H1 (cell line): Measurements from ENCODE around the gene SLC3A2. TPM values are rescaled to one million over a fixed set of nuclear protein-coding genes. Genes with fewer than 3 reads are reported as not detected.

ENCODE experiments used
- ATF3 ChIP-seq: IDR thresholded peaks from 2 replicates; pipeline ENCODE4 v1.6.1; 2011; ENCODE audit warnings: low read depth, mild to moderate bottlenecking, low read length; ENCODE audit not compliant: insufficient read depth
- BACH1 ChIP-seq: IDR thresholded peaks from 2 replicates; pipeline ENCODE4 v1.6.1; 2012; ENCODE audit warnings: low read length, improper control_type of control experiment
- BCL11A ChIP-seq, 2 experiments: IDR thresholded peaks; one replicate each; pipeline ENCODE4 v1.6.1; 2011; ENCODE audit warnings: low read depth in 2 of 2, low read length in 2 of 2, mild to moderate bottlenecking in 2 of 2
- CHD2 ChIP-seq: IDR thresholded peaks from 2 replicates; pipeline ENCODE4 v1.6.1; 2012; ENCODE audit warnings: low read length, improper control_type of control experiment
- CREB1 ChIP-seq: IDR thresholded peaks from 2 replicates; pipeline ENCODE4 v1.6.1; 2012; ENCODE audit warnings: inconsistent platforms
- CTBP2 ChIP-seq: IDR thresholded peaks from 2 replicates; pipeline ENCODE4 v1.7.0; 2011; ENCODE audit warnings: borderline replicate concordance, mild to moderate bottlenecking, moderate library complexity, mixed read lengths, low read length; ENCODE audit not compliant: insufficient read depth, insufficient read length
- CTCF ChIP-seq, 3 experiments: IDR thresholded peaks; 1 replicate in 2 of 3; 2 replicates in 1 of 3; pipeline versions ENCODE4 v1.5.1 to v1.6.1; 2011; ENCODE audit warnings: low read length in 3 of 3, mild to moderate bottlenecking in 3 of 3, inconsistent platforms in 2 of 3, low read depth in 1 of 3, moderate library complexity in 1 of 3; ENCODE audit not compliant: insufficient read depth in 1 of 3; ENCODE audit errors: control extremely low read depth in 1 of 3
- HDAC2 ChIP-seq, 2 experiments: fragments of 300-600 bp in 1 of 2; sonication (generic) in 1 of 2; IDR thresholded peaks; 2 replicates each; pipeline ENCODE4 v1.6.1; 2011 to 2012; ENCODE audit warnings: low read depth in 2 of 2, low read length in 2 of 2, mild to moderate bottlenecking in 2 of 2, moderate library complexity in 2 of 2, borderline replicate concordance in 1 of 2, inconsistent platforms in 1 of 2
- HDAC6 ChIP-seq: IDR thresholded peaks from one replicate; pipeline ENCODE4 v1.7.1; 2012; ENCODE audit warnings: low read depth, mild to moderate bottlenecking, inconsistent platforms, low read length, moderate library complexity
- KDM5A ChIP-seq: fragments of 200-600 bp; IDR thresholded peaks from 2 replicates; pipeline ENCODE4 v1.7.1; 2012; ENCODE audit warnings: mild to moderate bottlenecking, low read length, inconsistent platforms, mixed read lengths
- MAFK ChIP-seq: IDR thresholded peaks from 2 replicates; pipeline ENCODE4 v1.6.1; 2012; ENCODE audit warnings: low read depth, mild to moderate bottlenecking, improper control_type of control experiment, low read length
- NRF1 ChIP-seq: IDR thresholded peaks from 2 replicates; pipeline ENCODE4 v1.6.1; 2011; ENCODE audit warnings: mild to moderate bottlenecking, low read depth, low read length, improper control_type of control experiment
- RAD21 ChIP-seq, 2 experiments: IDR thresholded peaks in 1 of 2; conservative IDR thresholded peaks in 1 of 2; 2 replicates each; pipeline ENCODE4 v1.6.1; 2011; ENCODE audit warnings: low read depth in 2 of 2, low read length in 2 of 2, improper control_type of control experiment in 1 of 2, inconsistent platforms in 1 of 2, mild to moderate bottlenecking in 1 of 2, moderate library complexity in 1 of 2
- RFX5 ChIP-seq: IDR thresholded peaks from 2 replicates; pipeline ENCODE4 v1.6.1; 2011; ENCODE audit warnings: low read depth, low read length, improper control_type of control experiment, borderline replicate concordance
- SAP30 ChIP-seq: fragments of 300-600 bp; sonication (generic); IDR thresholded peaks from 2 replicates; pipeline ENCODE4 v1.7.1; 2012; ENCODE audit warnings: low read length, moderate library complexity, mild to moderate bottlenecking, inconsistent platforms; ENCODE audit not compliant: insufficient read depth, insufficient replicate concordance
- SIN3A ChIP-seq, 2 experiments: IDR thresholded peaks in 1 of 2; conservative IDR thresholded peaks in 1 of 2; 2 replicates each; pipeline ENCODE4 v1.6.1; 2011 to 2012; ENCODE audit warnings: low read length in 2 of 2, improper control_type of control experiment in 1 of 2, low read depth in 1 of 2, mild to moderate bottlenecking in 1 of 2
- SIRT6 ChIP-seq: IDR thresholded peaks from one replicate; pipeline ENCODE4 v1.7.1; 2012; ENCODE audit warnings: low read length, inconsistent platforms
- TAF7 ChIP-seq: optimal IDR thresholded peaks from 2 replicates; pipeline ENCODE3; 2011; ENCODE audit warnings: low read depth, mild to moderate bottlenecking, inconsistent platforms, low read length, moderate library complexity, borderline replicate concordance
- ZNF274 ChIP-seq: IDR thresholded peaks from 2 replicates; pipeline ENCODE4 v1.7.0; 2012; ENCODE audit warnings: low read length, borderline replicate concordance; ENCODE audit errors: extremely low read depth
- polyA plus RNA-seq, 7 experiments: library from polyadenylated mRNA; depleted of rRNA in 3 of 7; stranded (reverse) in 5 of 7; unstranded in 2 of 7; fragments of >200 nt in 5 of 7; fragments of 200-250 nt in 2 of 7; gene quantifications; 1 replicate in 5 of 7; 2 replicates in 1 of 7; 4 replicates in 1 of 7; pipeline versions ENCODE4 v1.2.1 to v1.2.3, GENCODE V29; 2011 to 2013; ENCODE audit warnings: missing spikeins in 2 of 7, mixed read lengths in 2 of 7
- total RNA-seq: library from RNA; stranded (reverse); fragmentation: NEBNext Ultra II Directional; extraction: Animal tissue kit (Norgen Biotek cat#: 25700); gene quantifications from 2 replicates; pipeline ENCODE4 v1.2.1, GENCODE V29; 2021

The SLC3A2 gene
- total and polyA plus RNA-seq, 2 of the 8 experiments (the other 6 are each of a cell fraction or from before 2014, with no cell fraction given): 410 to 435 TPM

DNA sequence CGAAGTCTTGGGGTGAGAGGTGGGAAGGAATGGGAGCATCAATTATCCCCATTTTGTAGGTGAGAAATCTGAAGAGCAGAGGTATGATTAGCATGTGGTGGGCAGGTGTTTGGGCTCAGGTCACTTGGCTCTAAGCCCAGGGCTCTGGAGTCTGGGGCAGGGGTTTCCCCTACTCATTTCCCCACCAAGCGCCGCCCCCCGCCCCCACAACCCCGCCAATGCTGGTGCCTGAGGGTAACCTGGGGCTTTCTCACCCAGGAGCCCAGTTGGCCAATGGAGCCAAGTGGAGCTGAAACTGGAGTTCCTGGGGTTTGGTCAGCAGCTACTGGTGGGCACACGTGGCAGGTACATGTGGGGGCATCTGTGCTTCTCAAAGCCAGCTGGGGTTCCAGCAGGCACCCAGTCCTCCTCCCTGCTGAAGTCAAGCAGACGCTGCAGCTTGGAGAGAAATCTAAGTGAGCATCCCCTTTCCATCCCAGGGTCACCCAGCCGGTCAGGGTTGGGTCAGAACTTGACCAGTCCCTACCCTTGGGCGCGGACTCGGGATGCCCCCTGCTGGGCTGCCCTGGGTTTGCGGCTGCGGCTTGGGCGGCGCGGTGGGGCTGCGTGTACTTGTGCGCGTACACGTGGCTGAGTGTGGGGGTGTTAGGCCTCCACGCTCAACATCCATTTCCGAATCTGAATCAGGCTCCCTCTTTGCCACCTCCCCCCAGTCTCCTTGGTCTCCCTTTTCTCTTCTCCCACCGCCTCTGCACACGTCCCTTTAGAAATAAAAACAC is 42.1 kb downstream of the SLC3A2 start (continued):
- TF ChIP-seq CTBP2: no peak
- TF ChIP-seq BACH1: no peak
- TF ChIP-seq NRF1: no peak
- no peak for TF ChIP-seq RFX5
- TF ChIP-seq HDAC2 (IDR thresholded peaks at IDR 0.05; ENCODE audit: borderline replicate concordance in 1 of 2, low read depth in 2 of 2, low read length in 2 of 2): no peak
- no peak for TF ChIP-seq ATF3
- no peak for TF ChIP-seq HDAC6
- TF ChIP-seq ZNF274: no peak
- TF ChIP-seq SIRT6: no peak
- TF ChIP-seq TAF7: no peak
- no peak for TF ChIP-seq CREB1
- TF ChIP-seq CHD2: no peak
- TF ChIP-seq SIN3A (conservative IDR thresholded peaks at IDR 0.05 in 1 of 2, IDR thresholded peaks at IDR 0.05 in 1 of 2; ENCODE audit: low read depth in 1 of 2, low read length in 2 of 2): no peak
- TF ChIP-seq CTCF (IDR thresholded peaks at IDR 0.05; ENCODE audit: control extremely low read depth in 1 of 3, insufficient read depth in 1 of 3, low read depth in 1 of 3, low read length in 3 of 3): peak; percentile 62 to 79 (median 69)
- peak; percentile 60 to 76 for TF ChIP-seq RAD21 (IDR thresholded peaks at IDR 0.05 in 1 of 2, conservative IDR thresholded peaks at IDR 0.05 in 1 of 2; ENCODE audit: low read depth in 2 of 2, low read length in 2 of 2)
- no peak for TF ChIP-seq BCL11A (IDR thresholded peaks at IDR 0.05; ENCODE audit: low read depth in 2 of 2, low read length in 2 of 2)
- TF ChIP-seq SAP30: no peak
- TF ChIP-seq KDM5A: no peak
- TF ChIP-seq MAFK: no peak
